Activated CD8-positive, alpha-beta T cell treated with anti-CD3 and anti-CD28 coated beads, Interleukin-2, amount 10 ng/mL, durations not matched to agents 7 days and 5 days (primary cell): ENCODE measurements around the gene CNTD1. TPM values are rescaled to one million over a fixed set of nuclear protein-coding genes. Genes with fewer than 3 reads are reported as not detected.

Experiments
- ATAC-seq: fragments of 150-1000 bp; cut with Tn5 transposase; one replicate; pipeline ENCODE4 v1.10.0; 2021; ENCODE audit warnings: moderate library complexity
- CTCF ChIA-PET: fragments of 350-600 bp; sonication (Branson Sonifier 250); formaldehyde crosslinking; loops from one replicate; lab custom pipeline; 2021; ENCODE audit warnings: antibody characterized with exemption; lab: Charles Lee
- POLR2A ChIA-PET: fragments of 350-600 bp; sonication (Branson Sonifier 250); formaldehyde crosslinking; loops from one replicate; lab custom pipeline; 2021; ENCODE audit warnings: antibody characterized with exemption; lab: Charles Lee
- DNase-seq: peaks from one replicate; pipeline ENCODE4 v3.0.0-alpha.2; 2020
- H3K27ac Mint-ChIP-seq: one replicate; pipeline ENCODE4 v1.8.0; 2021; ENCODE audit warnings: mild to moderate bottlenecking, mixed read lengths
- H3K27me3 Mint-ChIP-seq: one replicate; pipeline ENCODE4 v1.8.0; 2021; ENCODE audit warnings: low read depth, mixed read lengths
- H3K36me3 Mint-ChIP-seq: one replicate; pipeline ENCODE4 v1.8.0; 2021; ENCODE audit warnings: low read depth, mixed read lengths
- H3K4me1 Mint-ChIP-seq: one replicate; pipeline ENCODE4 v1.8.0; 2021; ENCODE audit warnings: low read depth, mixed read lengths
- H3K4me3 Mint-ChIP-seq: one replicate; pipeline ENCODE4 v1.8.0; 2021; ENCODE audit warnings: mild to moderate bottlenecking, mixed read lengths
- H3K9me3 Mint-ChIP-seq: one replicate; pipeline ENCODE4 v1.8.0; 2022; ENCODE audit warnings: mixed read lengths; ENCODE audit not compliant: insufficient read depth
- total RNA-seq, 2 experiments: library from RNA; stranded (reverse); gene quantifications; one replicate each; pipeline ENCODE4 v1.2.3, GENCODE V29; 2021

Gene CNTD1
- total RNA-seq, 2 experiments from 2014 or later, result not detected

GRCh38 chr17:42817866-42818265 is 19.2 kb downstream of the CNTD1 start:
- H3K9me3 Mint-ChIP-seq, result no peaks in the 10 kb centered on the region
- ATAC-seq (no peak), DNase-seq (no peak)
- H3K4me3 Mint-ChIP-seq, result no peak overlapping the region
- POLR2A ChIA-PET, result no interaction called here
- peaks cover 57% of the 10 kb centered on the region for H3K36me3 Mint-ChIP-seq
- no peak overlapping the region for H3K27ac Mint-ChIP-seq
- CTCF ChIA-PET, result interaction anchor here (1.0 to 4.7 kb wide), 4 partner anchors 19 to 111 kb away, joined by 3 to 21 read pairs (median 3); partner anchors contain the start of genes CNTD1 and COA3
- no peaks in the 10 kb centered on the region for H3K27me3 Mint-ChIP-seq
- H3K4me1 Mint-ChIP-seq, result peaks cover 16% of the 10 kb centered on the region

- H3K27me3 Mint-ChIP-seq, result no peaks in the 10 kb centered on the region
- no peak overlapping the region for H3K4me3 Mint-ChIP-seq
- H3K4me1 Mint-ChIP-seq, result peaks cover 20% of the 10 kb centered on the region
- peaks cover 57% of the 10 kb centered on the region for H3K36me3 Mint-ChIP-seq
- CTCF ChIA-PET, result interaction anchor here (1.0 to 4.7 kb wide), 4 partner anchors 11 to 110 kb away, joined by 3 to 21 read pairs (median 3); partner anchors contain the start of genes CNTD1 and COA3
- no peak for ATAC-seq
- no peaks in the 10 kb centered on the region for H3K9me3 Mint-ChIP-seq
- no peak for DNase-seq
- POLR2A ChIA-PET, result no interaction called here
- no peak overlapping the region for H3K27ac Mint-ChIP-seq
Observed at GRCh38 chr17:42818379-42818778, 19.7 kb downstream of the CNTD1 start.

GRCh38 chr17:42819939-42820535 is 21.4 kb downstream of the CNTD1 start:
- Mint-ChIP-seq H3K27me3 (peaks cover under 1% of the 10 kb centered on the region), H3K4me3 (no peak overlapping the region), H3K27ac (peak overlapping the region; percentile 3), H3K9me3 (no peaks in the 10 kb centered on the region), H3K36me3 (peaks cover 50% of the 10 kb centered on the region), H3K4me1 (peaks cover 28% of the 10 kb centered on the region)
- ChIA-PET POLR2A (interaction anchor here (0.9 to 5.4 kb wide), 2 partner anchors 13 to 34 kb away, joined by 3 to 72 read pairs; partner anchors contain the start of gene PSME3), CTCF (interaction anchor here (0.6 to 4.7 kb wide), 19 partner anchors 9 to 242 kb away, joined by 3 to 29 read pairs (median 4); partner anchors contain the start of genes PSMC3IP and PSME3)
- DNase-seq (peak; percentile 79), ATAC-seq (no peak)

GRCh38 chr17:42821176-42821575 is 22.5 kb downstream of the CNTD1 start:
- no peak for ATAC-seq
- Mint-ChIP-seq H3K36me3 (peaks cover 41% of the 10 kb centered on the region), H3K27me3 (peaks cover 2% of the 10 kb centered on the region), H3K27ac (no peak overlapping the region), H3K4me3 (no peak overlapping the region), H3K9me3 (no peaks in the 10 kb centered on the region), H3K4me1 (peaks cover 30% of the 10 kb centered on the region)
- ChIA-PET CTCF (interaction anchor here (1.5 to 4.7 kb wide), 7 partner anchors 12 to 243 kb away, joined by 4 to 29 read pairs (median 7); partner anchors contain the start of genes PSMC3IP, PSME3, RPL27 and VPS25), POLR2A (interaction anchor here (5.4 kb wide), 1 partner anchor 12 kb away, joined by 72 read pairs; the partner anchor contains the start of gene PSME3)
- no peak for DNase-seq

GRCh38 chr17:42827472-42827871 is 28.8 kb downstream of the CNTD1 start:
- no peak for DNase-seq
- Mint-ChIP-seq H3K27ac (no peak overlapping the region), H3K9me3 (no peaks in the 10 kb centered on the region), H3K4me1 (peaks cover 24% of the 10 kb centered on the region), H3K4me3 (no peak overlapping the region), H3K27me3 (peaks cover 7% of the 10 kb centered on the region), H3K36me3 (peaks cover 5% of the 10 kb centered on the region)
- ATAC-seq, result no peak
- CTCF ChIA-PET, result no interaction called here
- POLR2A ChIA-PET, result no interaction called here

- no peak overlapping the region for H3K27ac Mint-ChIP-seq
- H3K27me3 Mint-ChIP-seq, result peaks cover 5% of the 10 kb centered on the region
- CTCF ChIA-PET, result interaction anchor here (0.6 to 4.7 kb wide), 5 partner anchors 10 to 253 kb away, joined by 3 to 29 read pairs (median 5); partner anchors contain the start of gene PSMC3IP
- peaks cover 17% of the 10 kb centered on the region for H3K36me3 Mint-ChIP-seq
- DNase-seq (no peak), ATAC-seq (no peak)
- POLR2A ChIA-PET, result interaction anchor here (1.4 to 5.3 kb wide), 2 partner anchors 8 to 58 kb away, joined by 4 to 72 read pairs; partner anchors contain the start of genes BECN1 and VPS25
- H3K9me3 Mint-ChIP-seq, result no peaks in the 10 kb centered on the region
- H3K4me1 Mint-ChIP-seq, result peaks cover 21% of the 10 kb centered on the region
- H3K4me3 Mint-ChIP-seq, result no peak overlapping the region
Observed at GRCh38 chr17:42830971-42831370, 32.3 kb downstream of the CNTD1 start.

GRCh38 chr17:42832213-42832933 is 33.7 kb downstream of the CNTD1 start:
- peaks cover 23% of the 10 kb centered on the region for H3K4me1 Mint-ChIP-seq
- H3K36me3 Mint-ChIP-seq, result peaks cover 24% of the 10 kb centered on the region
- H3K9me3 Mint-ChIP-seq, result no peaks in the 10 kb centered on the region
- DNase-seq (no peak), ATAC-seq (peak; percentile 7)
- H3K4me3 Mint-ChIP-seq, result peak overlapping the region; percentile 94
- CTCF ChIA-PET, result interaction anchor here (1.8 to 4.7 kb wide), 5 partner anchors 8 to 254 kb away, joined by 4 to 42 read pairs (median 8); partner anchors contain the start of genes BECN1 and PSMC3IP
- H3K27me3 Mint-ChIP-seq, result peaks cover 2% of the 10 kb centered on the region
- POLR2A ChIA-PET, result interaction anchor here (0.8 to 5.3 kb wide), 7 partner anchors 9 to 535 kb away, joined by 3 to 72 read pairs (median 6); partner anchors contain the start of genes BECN1, RPL27 and VPS25
- peak overlapping the region; percentile 100 for H3K27ac Mint-ChIP-seq

- ATAC-seq (peak; percentile 94), DNase-seq (peak; percentile 92)
- ChIA-PET POLR2A (interaction anchor here (0.6 to 5.3 kb wide), 13 partner anchors 9 to 534 kb away, joined by 3 to 72 read pairs (median 3); partner anchors contain the start of genes BECN1, BRCA1 and RPL27), CTCF (interaction anchor here (0.6 to 4.7 kb wide), 7 partner anchors 9 to 359 kb away, joined by 3 to 42 read pairs (median 5); partner anchors contain the start of genes AOC2, BECN1 and PSMC3IP)
- H3K27me3 Mint-ChIP-seq, result no peaks in the 10 kb centered on the region
- peaks cover 25% of the 10 kb centered on the region for H3K4me1 Mint-ChIP-seq
- no peaks in the 10 kb centered on the region for H3K9me3 Mint-ChIP-seq
- H3K27ac Mint-ChIP-seq, result peak within 1 kb of the TSS; percentile 100
- H3K36me3 Mint-ChIP-seq, result peaks cover 31% of the 10 kb centered on the region
- peak within 1 kb of the TSS; percentile 94 for H3K4me3 Mint-ChIP-seq
Observed at GRCh38 chr17:42832934-42833766, 34.5 kb downstream of the CNTD1 start, which contains the start of gene PSME3. TSS of gene PSME3 (plus strand) at chr17:42833397. CDS start at chr17:42833632, 235 bp downstream.

- H3K27me3 Mint-ChIP-seq, result no peaks in the 10 kb centered on the region
- CTCF ChIA-PET, result interaction anchor here (0.6 to 4.7 kb wide), 7 partner anchors 10 to 360 kb away, joined by 3 to 42 read pairs (median 5); partner anchors contain the start of genes AOC2, BECN1 and PSMC3IP
- no peak for ATAC-seq
Observed at GRCh38 chr17:42833767-42834422, 35.2 kb downstream of the CNTD1 start.

GRCh38 chr17:42835732-42836131 is 37.1 kb downstream of the CNTD1 start:
- Mint-ChIP-seq H3K9me3 (no peaks in the 10 kb centered on the region), H3K36me3 (peaks cover 44% of the 10 kb centered on the region), H3K27ac (no peak overlapping the region), H3K4me3 (no peak overlapping the region), H3K4me1 (peaks cover 25% of the 10 kb centered on the region), H3K27me3 (no peaks in the 10 kb centered on the region)
- DNase-seq (no peak), ATAC-seq (no peak)
- CTCF ChIA-PET, result interaction anchor here (0.7 to 4.7 kb wide), 4 partner anchors 8 to 257 kb away, joined by 3 to 42 read pairs (median 20); partner anchors contain the start of genes AOC2 and BECN1
- POLR2A ChIA-PET, result interaction anchor here (0.6 to 5.3 kb wide), 2 partner anchors 13 to 162 kb away, joined by 3 to 72 read pairs; partner anchors contain the start of gene BECN1

More at GRCh38 chr17:42833767-42834422, 35.2 kb downstream of the CNTD1 start:
- H3K36me3 Mint-ChIP-seq, result peaks cover 36% of the 10 kb centered on the region
- peak overlapping the region; percentile 100 for H3K27ac Mint-ChIP-seq
- H3K9me3 Mint-ChIP-seq, result no peaks in the 10 kb centered on the region
- no peak for DNase-seq
- H3K4me3 Mint-ChIP-seq, result peak overlapping the region; percentile 94
- peaks cover 25% of the 10 kb centered on the region for H3K4me1 Mint-ChIP-seq
- POLR2A ChIA-PET, result interaction anchor here (0.6 to 5.3 kb wide), 11 partner anchors 8 to 482 kb away, joined by 3 to 72 read pairs (median 3); partner anchors contain the start of genes BECN1, BRCA1 and RPL27
